ENCODE measurements around the gene CSPG4.
"Not testable (repeated sequence)": the region's sequence is repeated elsewhere in the genome, so short reads cannot be mapped to it uniquely, and the experiment has no call there.

CSPG4 gene

GRCh38 chr15:75739791-75740190, 27.1 kb upstream of the CSPG4 start:
- no peak for DNase-seq (ENCODE audit: low read depth in 2 of 2)

DNA sequence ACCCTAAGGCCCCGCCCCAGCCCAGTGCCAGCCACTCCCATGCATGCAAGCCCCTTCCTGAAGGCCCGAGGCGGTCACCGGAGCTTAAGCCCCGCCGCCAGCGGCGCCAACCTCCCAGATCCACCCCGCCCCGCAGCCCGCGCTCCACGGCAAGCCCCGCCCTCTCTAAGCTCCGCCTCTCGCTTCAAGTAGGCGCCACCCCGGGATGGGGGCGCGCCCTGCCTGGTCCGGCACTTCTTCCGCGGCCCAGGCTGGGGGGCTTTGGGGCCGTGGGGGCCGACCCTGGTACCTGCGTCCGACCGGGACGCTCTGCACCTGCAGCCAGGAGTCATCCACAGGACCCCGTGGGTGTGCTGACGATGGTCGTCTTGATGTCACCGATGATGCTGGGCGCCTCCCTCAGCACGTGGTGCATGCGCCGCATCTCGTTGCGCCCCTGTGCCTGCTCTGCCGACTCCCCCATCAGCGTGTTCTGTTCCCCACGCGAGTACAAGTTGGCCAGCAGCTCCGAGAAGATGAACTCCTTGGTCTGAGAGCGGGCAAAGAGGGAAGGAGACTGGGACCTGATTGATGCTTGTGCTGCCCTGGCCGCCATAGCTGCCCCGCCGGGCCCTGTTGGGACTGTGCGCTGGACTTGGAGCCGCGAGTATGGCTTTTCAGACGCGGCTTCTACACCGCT, 26.1 kb upstream of the CSPG4 start:
- peak; percentile 77 to 80 for DNase-seq (ENCODE audit: low read depth in 2 of 2)

- DNase-seq (ENCODE audit: low read depth in 2 of 2) = no peak
Observed at GRCh38 chr15:75738014-75738646, 25.5 kb upstream of the CSPG4 start.

DNA sequence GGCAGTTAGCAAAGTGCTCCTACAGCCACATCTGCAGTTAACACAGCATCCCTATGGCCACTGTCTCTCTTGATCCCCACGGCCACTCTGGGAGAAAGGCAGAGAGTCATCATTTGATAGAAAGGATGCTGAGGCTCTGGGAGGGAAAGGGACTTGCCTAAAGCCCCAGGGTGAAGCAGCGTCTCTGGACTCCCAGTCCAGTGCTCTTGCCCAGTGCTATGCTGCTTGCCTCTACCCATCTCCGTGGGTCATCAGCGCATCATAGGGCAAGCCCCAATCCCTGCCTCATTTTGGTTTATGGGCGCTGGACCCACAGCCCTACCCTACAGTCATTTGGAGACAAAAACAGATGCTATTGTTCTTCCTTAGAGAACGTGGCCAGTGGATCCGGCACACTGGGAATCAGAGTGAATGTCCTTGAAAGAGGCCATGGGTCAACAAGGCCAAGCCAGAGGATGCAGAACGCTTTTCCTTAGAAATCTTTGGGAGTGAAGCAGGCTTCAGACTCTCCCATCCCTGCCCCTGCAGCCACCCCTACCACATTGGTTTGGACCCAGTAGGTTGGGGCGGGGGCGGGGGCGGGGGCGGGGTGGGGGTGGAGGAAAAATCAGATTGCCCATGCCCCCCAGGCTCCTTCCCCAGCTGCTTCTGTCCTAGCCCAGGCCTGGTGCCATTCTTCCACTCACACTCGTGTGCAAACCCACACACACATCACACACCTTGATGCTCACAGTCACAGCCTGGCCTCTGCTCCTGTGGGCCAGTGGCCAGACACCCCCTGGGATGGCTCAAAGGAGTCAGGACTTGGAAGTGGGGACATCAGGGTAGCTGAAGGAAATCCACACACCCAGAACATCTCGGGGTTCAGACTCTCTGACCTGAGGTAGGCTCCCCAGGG, 24.7 kb upstream of the CSPG4 start:
- not testable (repeated sequence) for DNase-seq (ENCODE audit: low read depth in 2 of 2)

- no peak for DNase-seq (ENCODE audit: low read depth in 2 of 2)
Observed at GRCh38 chr15:75736256-75736655, 23.6 kb upstream of the CSPG4 start.

DNA sequence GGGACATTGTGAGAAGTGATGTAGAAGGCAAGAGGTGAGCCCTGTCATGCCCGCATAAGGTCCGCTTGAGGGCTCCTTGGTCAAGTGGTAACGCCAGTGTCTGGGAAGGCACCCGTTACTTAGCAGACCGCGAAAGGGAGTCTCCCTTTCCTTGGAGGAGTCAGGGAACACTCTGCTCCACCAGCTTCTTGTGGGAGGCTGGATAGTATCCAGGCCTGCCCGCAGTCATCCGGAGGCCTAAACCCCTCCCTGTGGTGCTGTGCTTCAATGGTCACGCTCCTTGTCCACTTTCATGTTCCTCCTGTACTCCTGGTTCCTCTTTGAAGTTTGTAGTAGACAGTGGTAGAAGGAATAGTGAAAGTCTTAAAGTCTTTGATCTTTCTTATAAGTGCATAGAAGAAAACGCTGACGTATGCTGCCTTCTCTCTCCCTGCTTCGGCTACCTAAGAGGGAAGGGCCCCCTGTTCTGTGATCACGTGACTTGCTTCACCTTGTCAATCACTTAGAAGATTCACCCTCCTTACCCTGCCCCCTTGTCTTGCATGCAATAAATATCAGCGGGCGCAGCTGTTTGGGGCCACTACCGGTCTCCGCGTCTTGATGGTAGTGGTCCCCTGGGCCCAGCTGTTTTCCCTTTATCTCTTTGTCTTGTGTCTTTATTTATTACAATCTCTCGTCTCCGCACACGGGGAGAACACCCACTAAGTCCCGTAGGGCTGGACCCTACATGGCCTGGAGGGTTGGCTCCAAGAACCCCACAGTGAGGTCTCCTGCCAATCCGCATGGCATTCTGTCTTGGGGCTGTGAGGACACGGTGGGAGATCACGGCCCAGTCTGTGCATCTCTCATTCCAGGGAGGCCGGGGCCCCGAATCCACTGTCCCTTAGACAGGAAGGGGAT, 22.5 kb upstream of the CSPG4 start:
- DNase-seq (ENCODE audit: low read depth in 2 of 2) = not testable (repeated sequence)

GRCh38 chr15:75733761-75734651, 21.4 kb upstream of the CSPG4 start:
- no peak for DNase-seq (ENCODE audit: low read depth in 2 of 2)

DNA sequence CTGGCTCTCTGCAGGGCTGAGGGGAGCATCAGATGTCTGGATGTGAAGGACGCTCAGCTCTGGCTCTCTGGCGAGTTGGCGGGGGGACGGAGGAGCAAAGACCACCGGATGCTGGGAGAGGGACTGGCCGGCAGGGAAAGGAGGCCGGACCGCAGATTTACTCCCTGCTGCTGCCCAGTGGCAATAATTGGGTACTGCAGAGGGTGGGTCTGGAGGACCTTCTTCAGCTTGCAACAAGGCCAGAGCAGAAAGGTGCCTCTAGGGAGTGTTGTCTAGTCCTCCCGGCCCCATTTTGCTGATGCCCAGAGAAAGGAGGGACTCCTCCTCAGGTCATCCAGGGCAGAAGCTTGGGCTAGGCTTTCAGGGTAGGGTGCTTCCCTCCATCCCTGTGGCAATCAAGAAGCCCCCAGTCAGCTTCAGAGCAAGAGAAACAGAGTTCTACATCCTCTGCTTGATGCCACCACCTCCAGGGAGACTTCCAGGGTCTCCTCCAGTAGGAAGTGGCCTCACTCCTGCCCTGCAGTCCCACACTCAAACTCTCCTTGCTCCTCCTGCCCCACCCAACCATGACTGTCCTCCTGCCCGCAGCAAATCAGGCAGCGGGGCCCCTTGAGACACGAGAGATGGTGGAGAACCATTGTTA, 20.3 kb upstream of the CSPG4 start:
- DNase-seq (ENCODE audit: low read depth in 2 of 2) = peak in 1 of 2 donors; percentile 7

- DNase-seq (ENCODE audit: low read depth in 2 of 2) = no peak
Observed at GRCh38 chr15:75732177-75732808, 19.6 kb upstream of the CSPG4 start.

GRCh38 chr15:75731248-75732151, 18.9 kb upstream of the CSPG4 start:
- DNase-seq (ENCODE audit: low read depth in 2 of 2) = no peak

DNA sequence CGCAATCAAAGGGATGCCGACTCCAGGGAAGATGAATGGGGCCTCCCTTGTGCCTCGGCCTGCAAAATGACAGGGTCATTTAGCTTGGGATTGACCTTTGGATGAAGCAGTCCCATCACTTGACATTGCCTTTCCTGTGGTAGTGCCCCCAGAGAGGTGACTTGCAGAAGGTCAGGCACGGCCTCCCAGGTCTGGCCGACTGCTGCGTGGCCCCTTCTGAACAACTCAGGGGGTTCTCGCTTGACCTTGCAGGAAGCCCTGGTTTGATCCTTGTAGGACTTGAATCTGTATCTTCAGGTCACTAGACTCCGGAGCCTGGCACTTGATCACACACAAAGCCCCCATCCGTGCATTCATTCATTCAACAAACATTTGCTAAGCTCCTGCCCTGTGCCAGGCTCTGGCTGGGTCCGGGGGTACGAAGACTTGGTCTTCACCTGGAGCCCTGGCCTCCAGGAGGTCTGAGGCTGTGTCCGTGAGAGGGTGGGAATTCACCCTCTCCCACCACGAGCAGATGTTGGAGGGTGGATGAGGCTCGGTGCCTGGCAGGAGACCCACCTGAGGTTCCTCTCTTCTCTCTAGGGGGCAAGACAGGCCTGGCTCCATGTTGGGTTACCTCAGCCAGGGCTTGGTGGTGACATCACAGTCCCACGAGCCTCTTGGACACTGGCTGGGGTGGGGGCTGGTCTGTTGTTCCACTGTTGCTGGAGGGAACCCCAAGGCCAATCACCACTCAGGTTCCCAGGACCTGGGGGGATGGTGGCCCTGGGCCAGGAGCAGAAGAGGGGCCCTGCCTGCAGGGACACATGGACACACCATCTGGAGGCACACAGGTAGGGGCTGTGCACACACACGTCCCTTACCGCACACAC, 18.0 kb upstream of the CSPG4 start:
- not testable (repeated sequence) for DNase-seq (ENCODE audit: low read depth in 2 of 2)

GRCh38 chr15:75729326-75730069, 16.9 kb upstream of the CSPG4 start:
- no peak for DNase-seq (ENCODE audit: low read depth in 2 of 2)

DNA sequence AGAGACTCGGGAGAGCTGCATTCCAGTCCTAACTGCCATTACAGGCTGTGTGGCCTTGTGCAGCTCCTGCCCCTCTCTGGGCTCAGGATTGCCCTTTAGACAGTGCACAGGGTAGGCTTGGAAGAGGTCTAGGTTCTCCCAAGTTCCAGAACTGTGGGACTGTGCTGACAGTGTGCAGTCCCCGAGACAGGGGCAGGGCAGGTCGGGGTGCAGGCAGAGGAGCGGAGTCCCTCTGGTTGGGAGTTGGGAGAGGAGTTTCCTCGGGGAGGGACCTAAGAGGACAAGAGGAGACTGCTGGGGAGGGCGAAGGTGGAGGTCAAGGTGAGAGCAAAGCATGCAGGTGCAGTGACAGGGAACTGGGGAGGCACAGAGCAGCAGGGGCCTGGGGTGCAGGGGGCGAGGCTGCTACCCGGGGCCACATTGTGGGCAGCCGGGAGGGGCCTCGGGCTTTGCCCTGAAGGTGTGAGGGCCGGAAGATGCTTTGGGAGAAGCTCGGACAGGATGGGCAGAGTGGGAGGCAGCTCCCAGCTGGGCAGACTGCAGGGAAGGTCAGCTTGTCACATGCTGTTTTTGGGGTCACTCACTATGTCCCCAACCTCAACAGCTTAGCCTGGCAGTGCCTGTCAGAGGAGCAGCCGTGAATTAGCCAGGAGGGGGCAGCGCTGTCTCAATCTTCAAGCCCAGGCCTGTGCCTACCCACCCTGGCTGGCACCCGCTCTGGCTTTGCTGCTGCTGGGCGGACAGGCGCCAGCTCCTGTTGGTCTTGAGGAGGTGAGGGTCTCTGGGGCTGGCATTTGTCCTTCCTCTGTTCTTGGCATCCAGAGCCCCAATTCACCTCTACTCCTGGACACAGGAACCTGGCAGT, 15.4 kb upstream of the CSPG4 start:
- peak; percentile 53 to 59 for DNase-seq (ENCODE audit: low read depth in 2 of 2)

GRCh38 chr15:75727031-75727531, 14.4 kb upstream of the CSPG4 start:
- no peak for DNase-seq (ENCODE audit: low read depth in 2 of 2)

All from stimulated activated CD8-positive, alpha-beta memory T cell treated with anti-CD3 and anti-CD28 coated beads, Interleukin-2, amount 100 ng/mL, for 1 hour (primary cell).